GM19023 (cell line): ENCODE results near the gene PAGE5.

Experiments used
- ATAC-seq: cut with Tn5 transposase; IDR thresholded peaks from one replicate; pipeline ENCODE4 v1.9.1; 2021; ENCODE audit warnings: mild to moderate bottlenecking, moderate library complexity; ENCODE audit not compliant: unreplicated experiment

The PAGE5 gene

GRCh38 chrX:55220119-55220794 is at the start of gene PAGE5:
Gene PAGE5 (plus strand): TSS chrX:55220346. CDS start chrX:55221383, 1,037 bp downstream.
- no peak for ATAC-seq

- ATAC-seq, result no peak
Observed at GRCh38 chrX:55187281-55187680, 32.9 kb upstream of the PAGE5 start.

GRCh38 chrX:55196688-55197087 is 23.5 kb upstream of the PAGE5 start:
- no peak for ATAC-seq

GRCh38 chrX:55201930-55202579 is 18.1 kb upstream of the PAGE5 start:
- no peak for ATAC-seq

GRCh38 chrX:55206162-55206941 is 13.8 kb upstream of the PAGE5 start:
- no peak for ATAC-seq

- ATAC-seq, result no peak
Observed at GRCh38 chrX:55210931-55211677, 9.0 kb upstream of the PAGE5 start.

- no peak for ATAC-seq
Observed at GRCh38 chrX:55213381-55213780, 6.8 kb upstream of the PAGE5 start.

- no peak for ATAC-seq
Observed at GRCh38 chrX:55240788-55241340, 20.7 kb downstream of the PAGE5 start.

GRCh38 chrX:55253528-55253927 is 33.4 kb downstream of the PAGE5 start:
- ATAC-seq, result no peak

- no peak for ATAC-seq
Observed at GRCh38 chrX:55260806-55261205, 40.7 kb downstream of the PAGE5 start.

GRCh38 chrX:55264816-55265215 is 44.7 kb downstream of the PAGE5 start, which contains the start of gene PAGE3:
Gene PAGE3 (minus strand): TSS chrX:55264916. CDS start chrX:55263903, 1,013 bp downstream.
- no peak for ATAC-seq
